Middle frontal gyrus (tissue), 1 donor: ENCODE data around the gene RALGDS.

Experiments
- DNase-seq: peaks from one replicate; pipeline ENCODE4 v3.0.0-alpha.2; 2015; ENCODE audit warnings: low spot score; ENCODE audit errors: extremely low spot score

RALGDS gene

DNA sequence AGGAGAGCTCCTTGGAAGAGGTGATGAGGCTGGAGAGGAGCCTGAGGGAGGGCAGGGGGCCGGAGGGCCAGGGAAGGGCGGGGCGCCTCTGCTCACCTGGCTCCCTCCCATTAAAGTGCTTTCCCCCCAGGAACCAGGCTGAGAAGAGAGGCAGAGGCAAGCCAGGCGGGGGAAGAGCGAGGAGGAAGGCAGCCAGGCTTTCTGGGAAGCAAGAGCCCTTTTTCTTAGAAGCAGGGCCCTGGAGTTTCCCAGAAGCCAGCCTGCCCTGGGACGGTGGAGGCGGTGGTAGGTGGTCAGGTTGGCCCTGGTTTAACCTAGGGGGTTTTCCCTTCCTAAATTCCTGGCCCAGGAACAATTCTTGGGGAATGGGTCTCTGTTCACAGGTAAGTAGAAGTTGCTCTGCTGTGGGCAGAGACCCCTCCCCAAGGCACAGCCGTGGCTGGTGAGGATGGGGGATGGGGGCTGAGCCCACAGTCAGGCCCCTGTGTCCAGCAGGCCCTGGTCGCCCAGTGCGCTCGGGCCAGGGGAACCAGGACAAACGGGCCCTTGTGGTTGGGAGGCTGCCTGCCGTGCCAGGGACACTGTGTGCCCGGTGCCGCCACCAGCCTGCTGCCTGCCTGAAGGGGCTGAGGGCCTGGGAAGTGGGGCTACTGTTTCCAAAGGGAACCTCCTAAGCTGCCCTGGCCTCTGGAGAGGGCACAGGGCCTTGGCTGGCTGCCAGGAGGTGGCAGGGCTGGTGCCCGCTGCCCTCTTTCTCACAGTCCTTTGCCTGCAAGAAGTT, 16.6 kb upstream of the RALGDS start:
- DNase-seq, result peak; percentile 67

- DNase-seq, result no peak
Measured at GRCh38 chr9:133135146-133135745, 14.2 kb upstream of the RALGDS start.

DNA sequence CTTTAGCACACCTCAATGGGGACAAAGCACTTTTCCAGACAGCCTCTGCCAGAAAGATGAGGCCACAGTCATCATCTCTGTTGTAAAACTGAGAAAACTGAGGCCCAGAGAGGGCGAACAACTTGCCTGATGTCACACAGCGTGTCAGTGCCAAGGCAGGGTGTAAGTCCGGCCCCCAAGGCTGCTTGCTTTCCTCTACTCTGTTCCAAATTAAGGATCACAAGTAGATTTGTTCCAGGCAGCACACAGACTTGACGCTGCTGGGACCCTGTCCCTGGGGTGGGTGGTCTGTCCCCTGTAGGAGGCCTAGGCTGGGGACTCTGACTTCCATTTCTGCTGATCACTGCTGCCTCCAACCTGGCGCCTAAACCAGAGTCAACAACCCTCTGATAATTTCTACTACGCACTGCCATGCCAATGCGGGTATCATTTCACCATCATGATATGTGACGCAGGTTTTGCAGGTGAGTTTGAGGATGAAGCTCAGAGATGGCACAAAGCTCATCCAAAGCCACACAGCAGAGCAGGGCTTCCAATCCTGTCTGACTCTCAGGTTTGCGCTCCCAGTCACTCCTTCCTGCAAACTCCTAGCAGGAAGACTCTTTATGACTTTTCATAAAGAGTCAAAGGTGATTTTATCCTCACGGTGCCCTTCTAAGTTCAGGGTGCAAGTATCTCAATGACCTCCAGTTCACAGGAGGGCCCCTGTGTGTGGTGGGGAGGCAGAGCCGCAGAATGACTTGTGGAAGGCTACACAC, 13.5 kb upstream of the RALGDS start:
- DNase-seq, result no peak

DNA sequence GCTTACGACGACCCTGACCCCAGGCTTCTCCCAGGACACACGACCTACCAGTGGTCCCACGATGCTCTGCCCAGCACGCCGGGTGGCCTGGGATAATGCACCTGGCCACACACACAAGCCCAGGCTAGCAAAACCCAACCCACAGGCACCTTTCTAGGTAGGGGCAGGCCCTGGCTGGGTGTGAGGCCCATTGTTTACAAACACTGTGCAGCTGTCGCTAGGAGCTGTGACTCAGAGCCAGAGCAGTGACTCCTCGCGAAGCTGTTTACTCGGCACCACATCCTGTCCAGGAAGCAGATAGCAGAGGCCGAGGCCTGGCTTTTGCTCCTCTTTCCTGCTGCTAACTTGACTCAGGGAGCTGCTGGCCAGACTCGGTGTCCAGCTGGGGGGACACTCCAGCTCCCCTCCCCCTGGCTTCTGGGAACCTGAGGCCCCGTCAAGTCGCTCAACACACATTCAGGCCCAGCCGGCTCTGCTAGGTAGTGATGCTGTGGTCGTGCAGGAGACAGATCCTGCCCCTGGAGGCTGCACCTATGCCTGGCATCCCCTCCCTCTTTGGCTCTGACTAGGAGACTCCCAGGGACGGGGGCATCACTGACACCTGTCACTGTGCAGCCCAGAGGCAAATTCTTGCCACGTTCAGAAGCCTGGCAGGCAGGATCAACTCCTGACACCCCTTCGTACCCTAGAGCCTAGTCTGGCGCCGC, 12.8 kb upstream of the RALGDS start:
- no peak for DNase-seq

GRCh38 chr9:133132174-133132573, 11.1 kb upstream of the RALGDS start:
- no peak for DNase-seq

GRCh38 chr9:133131506-133131905, 10.5 kb upstream of the RALGDS start:
- no peak for DNase-seq

DNA sequence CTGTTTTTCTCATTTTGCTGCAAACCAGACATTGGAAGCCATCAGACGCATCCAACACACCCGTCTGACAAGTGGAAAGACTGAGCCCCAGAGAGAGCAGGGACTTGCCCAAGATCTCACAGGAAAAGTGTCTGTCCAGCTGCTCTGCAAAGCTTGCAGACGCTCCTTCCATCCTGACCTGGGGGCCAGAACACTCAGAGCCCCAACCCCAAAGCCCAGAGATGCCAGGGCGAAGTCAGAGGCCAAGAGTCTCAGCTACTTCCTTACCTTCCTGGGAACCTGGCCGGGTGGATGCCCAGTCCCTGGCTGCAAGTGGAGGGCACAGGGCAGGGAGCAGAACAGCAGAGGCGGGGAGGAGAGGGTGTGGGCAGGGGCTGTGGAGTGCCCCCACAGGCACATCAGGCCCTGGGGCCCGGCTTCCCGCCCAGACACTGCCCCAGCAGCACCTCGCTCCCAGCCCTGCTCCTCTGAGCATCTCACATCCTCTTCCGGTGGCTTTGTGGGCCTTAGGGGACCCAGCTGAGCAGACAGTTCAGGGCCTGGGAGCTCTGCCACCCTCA, 9.7 kb upstream of the RALGDS start:
- DNase-seq, result no peak

DNA sequence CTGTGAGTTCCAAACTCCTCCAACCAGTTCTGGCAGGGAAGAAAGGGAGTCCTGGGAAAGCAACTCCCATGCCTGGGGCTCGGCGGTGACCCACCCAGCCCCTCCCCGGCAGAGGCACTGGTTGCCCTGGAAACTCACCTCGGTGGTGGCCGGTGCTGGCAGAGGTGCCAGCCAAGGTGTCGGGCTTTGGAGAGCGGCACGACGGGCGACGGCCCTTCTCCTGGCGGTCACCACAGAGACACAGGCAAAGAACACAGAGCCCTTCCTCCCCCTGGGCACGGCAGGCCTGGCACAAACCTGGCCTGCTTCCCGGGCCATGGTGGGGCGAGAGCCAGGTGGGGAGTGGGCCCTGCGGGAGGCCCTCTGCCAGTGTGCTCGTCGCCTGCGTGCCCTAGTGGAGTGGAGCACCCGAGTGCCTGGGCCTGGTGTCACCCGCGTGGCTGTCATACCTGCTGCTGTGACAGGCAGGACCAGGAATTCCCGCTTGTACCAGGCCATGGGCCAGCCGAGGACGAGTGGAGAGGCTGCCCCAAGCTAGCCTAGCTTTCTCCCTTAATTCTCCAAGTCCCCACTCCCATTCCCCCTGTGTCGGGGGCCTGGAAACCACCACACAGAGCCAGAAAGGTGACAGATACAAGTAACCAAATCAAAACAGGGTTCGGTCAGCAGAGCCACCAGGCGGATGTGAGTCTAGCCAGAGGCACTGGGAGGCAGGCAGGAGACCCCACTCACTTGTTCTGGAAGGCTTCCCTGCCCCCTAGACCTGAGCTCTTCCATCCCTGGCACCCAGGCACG, 8.2 kb upstream of the RALGDS start:
- no peak for DNase-seq

DNA sequence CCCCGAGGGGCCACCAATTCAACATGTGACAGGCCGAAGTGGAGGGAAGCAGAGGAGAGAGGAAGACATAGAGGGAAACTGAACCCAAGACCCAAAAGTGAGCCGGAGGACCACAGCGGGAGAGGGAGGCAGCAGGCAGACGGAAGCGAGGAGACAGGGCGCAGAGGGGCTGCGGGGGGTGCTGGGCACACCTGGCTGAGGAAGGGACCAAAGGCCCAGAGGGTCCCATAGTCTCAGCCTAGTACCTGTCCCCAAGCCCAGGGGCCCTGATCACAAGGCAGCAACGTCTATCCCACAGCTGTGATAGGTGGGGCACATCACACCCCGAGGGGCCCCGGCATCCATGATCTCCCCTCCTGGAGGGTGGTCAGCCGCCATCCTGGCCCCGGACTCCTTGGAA, 7.1 kb upstream of the RALGDS start:
- DNase-seq, result no peak

GRCh38 chr9:133127340-133127981, 6.4 kb upstream of the RALGDS start:
- no peak for DNase-seq

- no peak for DNase-seq
Measured at GRCh38 chr9:133126697-133127339, 5.8 kb upstream of the RALGDS start.

DNA sequence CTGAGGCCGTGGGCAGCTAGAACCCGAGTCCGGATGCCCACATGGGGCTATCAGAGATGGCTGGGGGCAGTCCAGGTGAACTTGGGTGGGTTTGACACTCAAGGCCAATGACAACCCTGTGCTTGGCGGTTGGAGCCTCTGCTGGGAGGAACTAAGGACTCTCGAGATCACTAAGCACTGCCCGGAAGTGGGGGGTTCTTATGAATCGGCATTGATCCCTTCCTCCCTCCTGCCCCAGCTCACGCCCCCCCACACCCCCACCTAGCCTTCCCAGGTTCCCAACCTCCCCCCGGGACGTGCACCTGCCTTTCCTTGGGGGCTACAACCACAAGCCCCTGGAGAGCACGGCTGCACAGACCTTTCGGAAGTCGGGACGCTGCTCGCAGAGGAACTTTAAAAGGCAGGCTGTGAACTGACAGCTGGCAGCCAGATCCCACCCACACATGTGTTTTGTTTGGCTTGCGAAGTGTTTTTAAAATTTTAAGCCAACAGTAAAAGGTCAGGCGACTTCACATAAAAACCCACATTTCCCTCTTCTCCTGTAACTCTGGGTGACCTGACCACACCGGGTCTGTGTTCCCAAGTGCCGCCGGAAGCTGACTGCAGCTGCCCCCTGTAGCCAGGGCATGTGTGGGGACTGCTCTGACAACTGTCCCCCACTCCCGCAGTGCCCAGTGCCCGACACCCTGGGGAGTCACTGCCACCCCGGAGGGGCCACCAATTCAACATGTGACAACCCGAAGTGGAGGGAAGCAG, 5.1 kb upstream of the RALGDS start:
- no peak for DNase-seq

- DNase-seq, result no peak
Measured at GRCh38 chr9:133124907-133125275, 3.9 kb upstream of the RALGDS start.

GRCh38 chr9:133124123-133124906, 3.3 kb upstream of the RALGDS start:
- DNase-seq, result no peak

- no peak for DNase-seq
Measured at GRCh38 chr9:133122935-133123611, 2.0 kb upstream of the RALGDS start.

GRCh38 chr9:133122605-133122934, 1.5 kb upstream of the RALGDS start:
- no peak for DNase-seq

DNA sequence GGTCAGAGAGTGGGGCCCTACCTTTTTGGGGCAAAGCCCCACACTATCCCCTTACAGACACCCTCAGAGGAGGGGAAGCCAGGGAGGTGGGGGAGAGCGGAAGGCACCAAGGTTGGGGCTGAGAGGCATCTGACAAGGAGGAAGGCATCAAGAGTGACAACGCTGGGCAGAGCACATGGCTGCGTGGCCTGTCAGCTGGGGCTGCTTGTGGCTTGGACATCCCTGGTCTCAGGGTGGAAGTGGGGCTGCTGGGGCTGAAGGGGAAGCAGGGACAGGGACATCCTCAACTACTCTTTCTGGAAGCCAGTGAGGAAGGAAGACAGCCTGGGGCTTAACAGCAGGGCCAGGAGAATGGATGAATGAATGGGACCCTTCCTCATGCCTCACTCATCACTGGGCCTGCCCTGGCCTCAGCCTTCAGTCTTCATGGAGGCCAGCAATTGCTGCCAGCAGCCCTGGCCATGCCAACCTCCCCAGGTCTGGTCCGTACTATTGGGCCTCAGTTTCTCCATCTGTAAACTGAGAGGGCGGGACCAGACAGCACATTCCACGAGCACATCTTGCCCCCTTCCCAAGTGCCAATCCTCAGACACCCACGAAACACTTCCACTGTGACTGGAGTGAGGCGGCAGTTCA, 993 bp upstream of the RALGDS start:
- DNase-seq, result no peak
